GM21447 (cell line): ENCODE measurements around the gene PLPPR3.

Experiments
- ATAC-seq: cut with Tn5 transposase; IDR thresholded peaks from one replicate; pipeline ENCODE4 v1.9.1; 2021; ENCODE audit not compliant: unreplicated experiment

The PLPPR3 gene

GRCh38 chr19:810077-810855 lies 11.5 kb downstream of the PLPPR3 start:
- ATAC-seq = no peak

- ATAC-seq = no peak
Measured at GRCh38 chr19:808423-808775, 13.4 kb downstream of the PLPPR3 start.

GRCh38 chr19:807627-808422 lies 13.9 kb downstream of the PLPPR3 start:
- ATAC-seq = no peak

- ATAC-seq = no peak
Measured at GRCh38 chr19:806815-807421, 14.8 kb downstream of the PLPPR3 start.

- ATAC-seq = no peak
Measured at GRCh38 chr19:805600-806550, 15.9 kb downstream of the PLPPR3 start.

GRCh38 chr19:805166-805551 lies 16.6 kb downstream of the PLPPR3 start:
- no peak for ATAC-seq

- ATAC-seq = no peak
Measured at GRCh38 chr19:804419-805165, 17.2 kb downstream of the PLPPR3 start.

GRCh38 chr19:803686-804418 lies 17.9 kb downstream of the PLPPR3 start:
- no peak for ATAC-seq

- no peak for ATAC-seq
Measured at GRCh38 chr19:803099-803561, 18.6 kb downstream of the PLPPR3 start.

GRCh38 chr19:802498-803098 lies 19.2 kb downstream of the PLPPR3 start:
- no peak for ATAC-seq

- ATAC-seq = no peak
Measured at GRCh38 chr19:801861-802497, 19.8 kb downstream of the PLPPR3 start.

- ATAC-seq = no peak
Measured at GRCh38 chr19:801030-801860, 20.5 kb downstream of the PLPPR3 start.

- no peak for ATAC-seq
Measured at GRCh38 chr19:800360-801029, 21.3 kb downstream of the PLPPR3 start.

GRCh38 chr19:799076-799881 lies 22.5 kb downstream of the PLPPR3 start:
- ATAC-seq = no peak

GRCh38 chr19:798415-799075 lies 23.2 kb downstream of the PLPPR3 start:
- no peak for ATAC-seq
